ENCODE measurements around the gene SLFNL1.

- TF ChIP-seq CTCF (IDR thresholded peaks at IDR 0.05): no peak
- TF ChIP-seq POLR2A (IDR thresholded peaks at IDR 0.05): peak; percentile 87
Measured at GRCh38 chr1:40979241-40980067, 42.1 kb downstream of the SLFNL1 start, which contains the start of gene CTPS1.
